ENCODE measurements around the gene KIF23.

DNA sequence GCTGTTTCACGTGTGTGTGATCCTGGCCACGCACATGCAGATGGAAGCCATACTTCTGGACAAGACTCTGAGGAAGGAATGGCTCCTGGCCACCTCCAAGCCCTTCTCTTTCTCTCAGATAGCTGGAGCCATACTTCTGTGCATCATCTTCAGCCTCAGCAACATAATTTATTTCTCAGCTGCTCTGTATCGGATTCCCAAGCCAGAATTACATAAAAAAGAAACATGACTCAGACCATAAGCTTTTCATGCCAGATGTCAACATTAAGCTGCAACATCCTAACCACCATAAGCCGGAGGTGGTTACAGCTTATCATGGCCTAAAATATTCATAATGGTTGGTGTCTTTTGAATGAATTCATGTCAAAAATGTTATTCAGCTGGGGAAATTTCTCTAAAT, 10.6 kb upstream of the KIF23 start:
- TF ChIP-seq EZH2 (IDR thresholded peaks at IDR 0.05; ENCODE audit: low read length), result no peak
- TF ChIP-seq, protein P1, sequence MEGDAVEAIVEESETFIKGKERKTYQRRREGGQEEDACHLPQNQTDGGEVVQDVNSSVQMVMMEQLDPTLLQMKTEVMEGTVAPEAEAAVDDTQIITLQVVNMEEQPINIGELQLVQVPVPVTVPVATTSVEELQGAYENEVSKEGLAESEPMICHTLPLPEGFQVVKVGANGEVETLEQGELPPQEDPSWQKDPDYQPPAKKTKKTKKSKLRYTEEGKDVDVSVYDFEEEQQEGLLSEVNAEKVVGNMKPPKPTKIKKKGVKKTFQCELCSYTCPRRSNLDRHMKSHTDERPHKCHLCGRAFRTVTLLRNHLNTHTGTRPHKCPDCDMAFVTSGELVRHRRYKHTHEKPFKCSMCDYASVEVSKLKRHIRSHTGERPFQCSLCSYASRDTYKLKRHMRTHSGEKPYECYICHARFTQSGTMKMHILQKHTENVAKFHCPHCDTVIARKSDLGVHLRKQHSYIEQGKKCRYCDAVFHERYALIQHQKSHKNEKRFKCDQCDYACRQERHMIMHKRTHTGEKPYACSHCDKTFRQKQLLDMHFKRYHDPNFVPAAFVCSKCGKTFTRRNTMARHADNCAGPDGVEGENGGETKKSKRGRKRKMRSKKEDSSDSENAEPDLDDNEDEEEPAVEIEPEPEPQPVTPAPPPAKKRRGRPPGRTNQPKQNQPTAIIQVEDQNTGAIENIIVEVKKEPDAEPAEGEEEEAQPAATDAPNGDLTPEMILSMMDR (optimal IDR thresholded peaks at IDR 0.05 in 1 of 3, IDR thresholded peaks at IDR 0.05 in 1 of 3, conservative IDR thresholded peaks at IDR 0.05 in 1 of 3; ENCODE audit: extremely low read depth in 1 of 3, insufficient read depth in 2 of 3, low read length in 3 of 3), result no peak
